Pancreas (tissue), 10 donors: ENCODE results near the gene SLC10A7. TPM values are rescaled to one million over a fixed set of nuclear protein-coding genes. Genes with fewer than 3 reads are reported as not detected.

ENCODE experiments used
- ATAC-seq, 4 donors: fragments of 200-7000 bp; cut with Tn5 transposase; one replicate each; pipeline versions ENCODE4 v1.8.0 to v1.9.1; 2020; ENCODE audit warnings: mild to moderate bottlenecking in 4 of 4, moderate library complexity in 4 of 4
- DNase-seq, 6 donors: peaks; one replicate each; pipeline ENCODE4 v3.0.0-alpha.2; 2020
- FAIRE-seq: peaks from 2 replicates; lab custom pipeline; 2012; peaks lifted over from hg19 to GRCh38; lab: Jason Lieb, UNC
- H3K27ac ChIP-seq, 4 donors: fragments of 200-600 bp; sonication (generic); 1 replicate in 3 of 4; 2 replicates in 1 of 4; pipeline versions ENCODE4 v1.5.0 to v1.8.0; 2020
- H3K27me3 ChIP-seq, 4 donors: fragments of 200-600 bp; one replicate each; pipeline ENCODE4 v1.8.0; 2021
- H3K36me3 ChIP-seq, 3 donors: fragments of 200-600 bp; sonication (generic) in 1 of 3; one replicate each; pipeline versions ENCODE4 v1.5.0 to v1.8.0; 2020 to 2021
- H3K4me1 ChIP-seq, 3 donors: fragments of 200-600 bp; one replicate each; pipeline ENCODE4 v1.8.0; 2021
- H3K4me3 ChIP-seq, 4 donors: fragments of 200-600 bp; sonication (generic) in 2 of 4; one replicate each; pipeline versions ENCODE4 v1.5.0 to v1.8.0; 2020 to 2021
- H3K9me3 ChIP-seq, 4 donors: fragments of 200-600 bp; one replicate each; pipeline ENCODE4 v1.8.0; 2021
- WGBS, 2 donors: extraction: QIAGEN DNeasy Blood & Tissue Kit; methylation state at CpG; one replicate each; pipeline ENCODE4 v1.1.7; 2013; 5-methylcytosine and 5-hydroxymethylcytosine counted together
- intact Hi-C, 3 donors: fragments of 100-400 bp; cut with DNase I; formaldehyde crosslinking; loops; one replicate each; pipeline versions ENCODE4 v1.11.1 to v1.14.2; 2022
- polyA plus RNA-seq, 2 donors: library from polyadenylated mRNA; stranded (reverse); fragments of 200-250 nt; gene quantifications; one replicate each; pipeline ENCODE4 v1.2.3, GENCODE V29; 2013
- total RNA-seq, 6 donors: library from RNA; stranded (reverse); fragmentation: NEBNext Ultra II Directional in 4 of 6; extraction: Animal tissue kit (Norgen Biotek cat#: 25700) in 4 of 6; gene quantifications; one replicate each; pipeline versions ENCODE4 v1.2.1 to v1.2.4, GENCODE V29; 2021 to 2023
- TF ChIP-seq, protein P1 (sequence below), 4 donors: fragments of 200-600 bp; sonication (generic) in 3 of 4; IDR thresholded peaks; one replicate each; pipeline versions ENCODE4 v1.5.0 to v1.8.0; 2021; ENCODE audit warnings: antibody characterized with exemption in 4 of 4
- donor health status: healthy with polysubstance abuse.
- donor health status: DM: no; HTN: no; CAD: no; lungs with moderate emphysema.
- donor health status: DM: no; HTN: no; CAD: no.
- donor health status: control.
- donor health status: control.
- donor health status: Bipolar disorder and iron deficiency.
- donor health status: DM: yes; HTN: yes; CAD: no.
- donor health status: DM: no; HTN: no; CAD: no.
- donor health status: DM: no; HTN: no; CAD: no.
- donor health status: DM: yes; HTN: yes; CAD: no.

SLC10A7 gene
- total and polyA plus RNA-seq, 8 donors = 2.1 to 11.1 (median 6.9) TPM

DNA sequence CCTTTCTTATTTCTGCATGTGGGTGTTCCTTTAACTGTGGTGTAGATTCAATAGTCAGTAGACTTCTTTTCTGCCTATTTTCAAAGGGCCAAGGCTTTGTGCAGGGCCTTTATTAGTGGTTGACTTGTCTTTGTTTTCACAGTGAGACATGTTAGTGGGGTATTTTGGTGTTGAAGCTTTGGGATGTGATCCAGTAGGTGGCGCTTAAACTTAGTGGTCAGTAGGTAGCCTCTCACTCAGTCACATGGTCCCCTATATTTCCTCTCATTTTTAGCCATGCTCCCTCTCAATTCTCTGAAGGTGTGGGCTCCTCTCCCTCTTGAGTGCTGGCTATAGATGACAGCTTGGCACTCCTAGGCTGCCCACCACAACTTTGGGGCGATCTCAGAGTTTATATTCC, 23.4 kb upstream of the SLC10A7 start:
- no peaks in the 10 kb centered on the region for H3K27me3 ChIP-seq
- H3K27ac ChIP-seq = no peak overlapping the region
- 68 to 70% methylated on average over 2 of the region's 2 CpGs for WGBS, 2 donors
- DNase-seq (no peak), FAIRE-seq (no peak), ATAC-seq (no peak)
- TF ChIP-seq, protein P1, sequence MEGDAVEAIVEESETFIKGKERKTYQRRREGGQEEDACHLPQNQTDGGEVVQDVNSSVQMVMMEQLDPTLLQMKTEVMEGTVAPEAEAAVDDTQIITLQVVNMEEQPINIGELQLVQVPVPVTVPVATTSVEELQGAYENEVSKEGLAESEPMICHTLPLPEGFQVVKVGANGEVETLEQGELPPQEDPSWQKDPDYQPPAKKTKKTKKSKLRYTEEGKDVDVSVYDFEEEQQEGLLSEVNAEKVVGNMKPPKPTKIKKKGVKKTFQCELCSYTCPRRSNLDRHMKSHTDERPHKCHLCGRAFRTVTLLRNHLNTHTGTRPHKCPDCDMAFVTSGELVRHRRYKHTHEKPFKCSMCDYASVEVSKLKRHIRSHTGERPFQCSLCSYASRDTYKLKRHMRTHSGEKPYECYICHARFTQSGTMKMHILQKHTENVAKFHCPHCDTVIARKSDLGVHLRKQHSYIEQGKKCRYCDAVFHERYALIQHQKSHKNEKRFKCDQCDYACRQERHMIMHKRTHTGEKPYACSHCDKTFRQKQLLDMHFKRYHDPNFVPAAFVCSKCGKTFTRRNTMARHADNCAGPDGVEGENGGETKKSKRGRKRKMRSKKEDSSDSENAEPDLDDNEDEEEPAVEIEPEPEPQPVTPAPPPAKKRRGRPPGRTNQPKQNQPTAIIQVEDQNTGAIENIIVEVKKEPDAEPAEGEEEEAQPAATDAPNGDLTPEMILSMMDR (IDR thresholded peaks at IDR 0.05) = no peak
- H3K9me3 ChIP-seq = no peaks in the 10 kb centered on the region
- H3K4me1 ChIP-seq = no peaks in the 10 kb centered on the region
- no peaks in the 10 kb centered on the region for H3K36me3 ChIP-seq
- no peak overlapping the region for H3K4me3 ChIP-seq
- intact Hi-C loops = no loop called here

GRCh38 chr4:146534178-146534577, 12.4 kb upstream of the SLC10A7 start:
- intact Hi-C loops = no loop called here
- Histone ChIP-seq H3K27ac (no peak overlapping the region), H3K36me3 (no peaks in the 10 kb centered on the region), H3K27me3 (no peaks in the 10 kb centered on the region), H3K4me3 (no peak overlapping the region), H3K4me1 (no peaks in the 10 kb centered on the region), H3K9me3 (no peaks in the 10 kb centered on the region)
- DNase-seq = no peak
- ATAC-seq = no peak
- no peak for FAIRE-seq
- TF ChIP-seq, protein P1 (IDR thresholded peaks at IDR 0.05) = no peak

DNA sequence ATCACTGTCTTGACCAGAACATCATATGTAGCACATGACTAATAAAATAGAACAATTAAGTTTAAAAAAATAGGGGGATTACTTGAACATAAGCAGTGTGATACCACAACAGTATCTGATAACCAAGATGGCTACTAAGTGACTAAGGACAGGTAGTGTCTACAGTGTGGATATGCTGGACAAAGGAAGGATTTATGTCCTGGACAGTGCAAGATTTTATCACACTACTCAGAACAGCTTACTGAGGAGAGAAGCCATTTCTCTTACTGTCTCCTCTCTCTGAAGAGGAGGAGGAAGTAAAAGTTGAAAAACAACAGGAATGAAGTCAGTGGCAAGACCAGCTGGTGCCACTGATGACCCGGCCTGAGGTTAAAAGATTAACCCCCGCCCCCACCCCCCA, 4.0 kb upstream of the SLC10A7 start:
- WGBS, 2 donors = 46 to 49% methylated on average over 2 of the region's 2 CpGs
- H3K27ac ChIP-seq = no peak overlapping the region
- no peak for ATAC-seq
- FAIRE-seq = no peak
- intact Hi-C loops = no loop called here
- no peaks in the 10 kb centered on the region for H3K27me3 ChIP-seq
- no peaks in the 10 kb centered on the region for H3K4me1 ChIP-seq
- TF ChIP-seq, protein P1 (IDR thresholded peaks at IDR 0.05) = no peak
- no peaks in the 10 kb centered on the region for H3K9me3 ChIP-seq
- DNase-seq = no peak
- no peak overlapping the region for H3K4me3 ChIP-seq
- no peaks in the 10 kb centered on the region for H3K36me3 ChIP-seq

- ATAC-seq = no peak
- H3K27me3 ChIP-seq = no peaks in the 10 kb centered on the region
- intact Hi-C loops = no loop called here
- no peaks in the 10 kb centered on the region for H3K9me3 ChIP-seq
- H3K4me3 ChIP-seq = no peak overlapping the region
- no peak for FAIRE-seq
- H3K36me3 ChIP-seq = no peaks in the 10 kb centered on the region
- H3K27ac ChIP-seq = no peak overlapping the region
- DNase-seq = no peak
- WGBS, 2 donors = 83 to 85% methylated on average over 3 of the region's 3 CpGs
- TF ChIP-seq, protein P1 (IDR thresholded peaks at IDR 0.05) = no peak
- H3K4me1 ChIP-seq = peaks cover 0 to under 1% (median 0%) of the 10 kb centered on the region in 3 donors
These were observed 2.9 kb upstream of the SLC10A7 start for GRCh38 chr4:146524663-146525062.

GRCh38 chr4:146522869-146523205, 1.1 kb upstream of the SLC10A7 start:
- FAIRE-seq = no peak
- Histone ChIP-seq H3K36me3 (no peaks in the 10 kb centered on the region), H3K9me3 (no peaks in the 10 kb centered on the region), H3K27me3 (no peaks in the 10 kb centered on the region), H3K4me1 (peaks cover 0 to 5% (median 0%) of the 10 kb centered on the region in 3 donors), H3K27ac (peak overlapping the region in 2 of 4 donors; percentile 81 to 88), H3K4me3 (peak overlapping the region; percentile 93 to 98 (median 94))
- whole genome bisulfite sequencing, 2 donors = 0 to 2% methylated on average over 7 of the region's 7 CpGs
- intact Hi-C loops = no loop called here
- ATAC-seq = peak; percentile 4 to 17 (median 6)
- no peak for DNase-seq
- TF ChIP-seq, protein P1 (IDR thresholded peaks at IDR 0.05) = no peak
